ENCODE measurements around the gene OPCML.

DNA sequence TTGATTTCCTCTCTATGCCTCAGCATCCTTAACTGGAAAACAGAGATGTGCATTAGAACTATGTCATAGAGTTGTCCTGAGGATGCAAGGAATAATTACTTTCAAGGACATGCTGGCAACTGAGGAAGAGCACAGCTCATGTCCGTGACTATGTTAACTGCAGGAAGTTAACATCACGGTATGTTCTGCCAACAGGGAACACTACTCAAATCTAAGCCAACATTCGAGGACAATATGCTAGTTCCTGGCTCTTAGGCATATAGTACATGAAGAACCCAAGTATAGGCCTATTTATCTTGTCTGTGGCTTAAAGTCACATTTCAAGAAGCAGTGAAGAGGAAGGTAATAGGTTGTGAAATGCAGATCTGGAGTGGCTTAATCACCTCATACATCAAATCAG is 1032.6 kb downstream of the OPCML start:
- TF ChIP-seq, protein P1, sequence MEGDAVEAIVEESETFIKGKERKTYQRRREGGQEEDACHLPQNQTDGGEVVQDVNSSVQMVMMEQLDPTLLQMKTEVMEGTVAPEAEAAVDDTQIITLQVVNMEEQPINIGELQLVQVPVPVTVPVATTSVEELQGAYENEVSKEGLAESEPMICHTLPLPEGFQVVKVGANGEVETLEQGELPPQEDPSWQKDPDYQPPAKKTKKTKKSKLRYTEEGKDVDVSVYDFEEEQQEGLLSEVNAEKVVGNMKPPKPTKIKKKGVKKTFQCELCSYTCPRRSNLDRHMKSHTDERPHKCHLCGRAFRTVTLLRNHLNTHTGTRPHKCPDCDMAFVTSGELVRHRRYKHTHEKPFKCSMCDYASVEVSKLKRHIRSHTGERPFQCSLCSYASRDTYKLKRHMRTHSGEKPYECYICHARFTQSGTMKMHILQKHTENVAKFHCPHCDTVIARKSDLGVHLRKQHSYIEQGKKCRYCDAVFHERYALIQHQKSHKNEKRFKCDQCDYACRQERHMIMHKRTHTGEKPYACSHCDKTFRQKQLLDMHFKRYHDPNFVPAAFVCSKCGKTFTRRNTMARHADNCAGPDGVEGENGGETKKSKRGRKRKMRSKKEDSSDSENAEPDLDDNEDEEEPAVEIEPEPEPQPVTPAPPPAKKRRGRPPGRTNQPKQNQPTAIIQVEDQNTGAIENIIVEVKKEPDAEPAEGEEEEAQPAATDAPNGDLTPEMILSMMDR (IDR thresholded peaks at IDR 0.05), result no peak
- no peak for TF ChIP-seq POLR2A (IDR thresholded peaks at IDR 0.05)

All from vagina (tissue), 2 donors.